ENCODE results near the gene TMEM255B.
A peak's percentile ranks its signal among the peaks of the same experiment; 100 is the strongest.
"Not testable (repeated sequence)": the region's sequence is repeated elsewhere in the genome, so short reads cannot be mapped to it uniquely, and the experiment has no call there.

The TMEM255B gene

GRCh38 chr13:113758651-113759524, at the start of gene TMEM255B:
TMEM255B (plus strand) TSS chr13:113759226; CDS start chr13:113759270, 44 bp downstream.
- DNase-seq = peak; percentile 88

- DNase-seq = no peak
These were observed 36.1 kb upstream of the TMEM255B start for GRCh38 chr13:113722921-113723320.

- no peak for DNase-seq
These were observed 35.5 kb upstream of the TMEM255B start for GRCh38 chr13:113723410-113724015.

- no peak for DNase-seq
These were observed 34.8 kb upstream of the TMEM255B start for GRCh38 chr13:113724016-113724758.

GRCh38 chr13:113724780-113725315, 34.2 kb upstream of the TMEM255B start:
- DNase-seq = peak; percentile 82

GRCh38 chr13:113725329-113726105, 33.5 kb upstream of the TMEM255B start:
- DNase-seq = not testable (repeated sequence)

- not testable (repeated sequence) for DNase-seq
These were observed 32.8 kb upstream of the TMEM255B start for GRCh38 chr13:113726106-113726821.

GRCh38 chr13:113726961-113727411, 32.0 kb upstream of the TMEM255B start:
- no peak for DNase-seq

GRCh38 chr13:113728571-113729054, 30.4 kb upstream of the TMEM255B start:
- DNase-seq = no peak

GRCh38 chr13:113729187-113730019, 29.6 kb upstream of the TMEM255B start:
- peak; percentile 59 for DNase-seq

GRCh38 chr13:113730258-113730691, 28.8 kb upstream of the TMEM255B start:
- DNase-seq = no peak

GRCh38 chr13:113730831-113731191, 28.2 kb upstream of the TMEM255B start:
- DNase-seq = no peak

- no peak for DNase-seq
These were observed 27.5 kb upstream of the TMEM255B start for GRCh38 chr13:113731192-113732175.

- no peak for DNase-seq
These were observed 26.7 kb upstream of the TMEM255B start for GRCh38 chr13:113732176-113732960.

- DNase-seq = no peak
These were observed 25.8 kb upstream of the TMEM255B start for GRCh38 chr13:113732961-113733950.

GRCh38 chr13:113734099-113734825, 24.8 kb upstream of the TMEM255B start:
- no peak for DNase-seq

Data from right forelimb (tissue), 1 donor.